Mesothelial cell of epicardium (in vitro differentiated cells): ENCODE data around the gene RNF224. TPM values are rescaled to one million over a fixed set of nuclear protein-coding genes. Genes with fewer than 3 reads are reported as not detected.

ENCODE experiments used
- DNase-seq, 2 experiments: peaks; one replicate each; pipeline ENCODE4 v3.0.0; 2021; ENCODE audit warnings: low spot score in 2 of 2; ENCODE audit not compliant: unreplicated experiment in 2 of 2
- H3K27ac Mint-ChIP-seq: 2 replicates; pipeline ENCODE4 v1.8.0; 2021; ENCODE audit warnings: mixed read lengths
- H3K27me3 Mint-ChIP-seq: 2 replicates; pipeline ENCODE4 v1.8.0; 2021; ENCODE audit warnings: low read depth, mixed read lengths
- H3K36me3 Mint-ChIP-seq: 2 replicates; pipeline ENCODE4 v1.8.0; 2021; ENCODE audit warnings: mixed read lengths
- H3K4me1 Mint-ChIP-seq: 2 replicates; pipeline ENCODE4 v1.8.0; 2021; ENCODE audit warnings: mixed read lengths
- H3K4me3 Mint-ChIP-seq: 2 replicates; pipeline ENCODE4 v1.8.0; 2021; ENCODE audit warnings: mild to moderate bottlenecking, moderate library complexity, mixed read lengths
- H3K9me3 Mint-ChIP-seq: 2 replicates; pipeline ENCODE4 v1.8.0; 2021; ENCODE audit warnings: mixed read lengths
- CTCF ChIP-seq: fragments of 200-600 bp; sonication (generic); IDR thresholded peaks from one replicate; pipeline ENCODE4 v1.5.0; 2021; ENCODE audit warnings: antibody characterized with exemption; ENCODE audit not compliant: unreplicated experiment
- total RNA-seq: library from RNA; stranded (reverse); gene quantifications from 3 replicates; pipeline ENCODE4 v1.2.1, GENCODE V29; 2021

Gene RNF224
- total RNA-seq, 1 donor from 2014 or later, result 0.16 TPM

DNA sequence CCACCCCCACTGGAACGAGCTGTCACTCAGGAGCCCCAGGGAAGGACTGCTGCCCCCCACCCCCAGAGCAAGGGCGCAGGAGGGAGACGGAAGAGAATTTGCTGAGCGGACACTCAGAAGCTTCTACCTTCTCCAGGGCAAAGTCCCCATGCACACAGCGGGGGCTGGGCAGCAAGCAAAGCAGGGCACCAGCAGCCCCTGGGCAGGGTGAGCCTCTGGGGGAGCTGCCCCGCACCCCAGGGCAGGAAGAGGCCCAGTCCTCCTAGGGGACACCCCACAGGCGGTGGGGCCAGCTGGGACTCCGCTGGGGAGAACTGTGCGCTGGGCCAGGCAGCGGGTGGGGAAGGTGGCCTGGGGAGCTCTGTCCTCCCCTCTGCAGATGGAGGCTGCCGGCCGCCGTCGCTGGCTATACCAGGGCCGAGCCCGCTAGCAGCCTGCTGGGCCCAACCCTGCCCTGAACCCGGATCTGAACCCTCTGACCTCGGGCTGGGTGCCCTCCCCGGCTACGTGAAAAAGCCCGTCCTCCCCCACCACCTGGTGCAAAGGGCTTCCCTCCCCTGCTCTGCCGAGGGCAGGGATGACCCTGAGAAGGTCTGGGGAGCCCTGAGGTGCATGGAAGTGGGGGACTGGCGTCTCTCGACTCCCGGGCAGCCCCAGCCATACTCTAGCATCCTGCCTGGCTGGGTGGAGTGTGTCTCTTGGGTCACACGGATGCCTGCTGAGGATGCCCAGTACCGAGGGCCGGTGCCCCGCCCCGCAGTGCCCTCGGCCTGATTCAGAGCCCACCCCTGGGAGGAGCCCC is 2.8 kb downstream of the RNF224 start:
- H3K4me1 Mint-ChIP-seq, result peaks cover 7% of the 10 kb centered on the region
- H3K27ac Mint-ChIP-seq, result no peak overlapping the region
- H3K9me3 Mint-ChIP-seq, result no peaks in the 10 kb centered on the region
- H3K27me3 Mint-ChIP-seq, result peaks cover 3% of the 10 kb centered on the region
- H3K36me3 Mint-ChIP-seq, result no peaks in the 10 kb centered on the region
- no peak for TF ChIP-seq CTCF
- no peak for DNase-seq
- no peak overlapping the region for H3K4me3 Mint-ChIP-seq

- TF ChIP-seq CTCF, result no peak
- Mint-ChIP-seq H3K27ac (no peak within 1 kb of the TSS), H3K4me3 (no peak within 1 kb of the TSS), H3K4me1 (peaks cover 9% of the 10 kb centered on the region), H3K36me3 (no peaks in the 10 kb centered on the region), H3K27me3 (peaks cover 3% of the 10 kb centered on the region), H3K9me3 (no peaks in the 10 kb centered on the region)
- DNase-seq, result no peak
Observed at GRCh38 chr9:137230705-137231371, 3.5 kb downstream of the RNF224 start, which contains the start of gene SLC34A3. SLC34A3 (plus strand) TSS chr9:137230901; CDS start chr9:137231703, 802 bp downstream.

- no peak overlapping the region for H3K4me3 Mint-ChIP-seq
- TF ChIP-seq CTCF, result no peak
- peaks cover 3% of the 10 kb centered on the region for H3K27me3 Mint-ChIP-seq
- H3K36me3 Mint-ChIP-seq, result no peaks in the 10 kb centered on the region
- H3K27ac Mint-ChIP-seq, result no peak overlapping the region
- DNase-seq, result no peak
- H3K9me3 Mint-ChIP-seq, result no peaks in the 10 kb centered on the region
- H3K4me1 Mint-ChIP-seq, result peaks cover 7% of the 10 kb centered on the region
Observed at GRCh38 chr9:137231372-137232039, 4.2 kb downstream of the RNF224 start.

GRCh38 chr9:137232101-137232500 is 4.8 kb downstream of the RNF224 start:
- no peak for TF ChIP-seq CTCF
- H3K27ac Mint-ChIP-seq, result no peak overlapping the region
- H3K9me3 Mint-ChIP-seq, result no peaks in the 10 kb centered on the region

DNA sequence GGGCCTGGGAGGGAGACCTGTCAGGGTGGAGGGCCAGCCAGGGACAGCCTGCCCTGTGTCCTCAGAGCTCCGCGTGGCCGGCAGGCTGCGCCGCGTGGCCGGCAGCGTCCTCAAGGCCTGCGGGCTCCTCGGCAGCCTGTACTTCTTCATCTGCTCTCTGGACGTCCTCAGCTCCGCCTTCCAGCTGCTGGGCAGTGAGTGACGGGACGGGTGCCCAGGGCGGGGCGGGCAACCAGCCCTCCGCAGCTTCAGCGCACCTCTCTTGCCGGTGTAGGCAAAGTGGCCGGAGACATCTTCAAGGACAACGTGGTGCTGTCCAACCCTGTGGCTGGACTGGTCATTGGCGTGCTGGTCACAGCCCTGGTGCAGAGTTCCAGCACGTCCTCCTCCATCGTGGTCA is 5.2 kb downstream of the RNF224 start:
- Mint-ChIP-seq H3K4me3 (no peak overlapping the region), H3K9me3 (no peaks in the 10 kb centered on the region), H3K27me3 (peaks cover 2% of the 10 kb centered on the region), H3K36me3 (no peaks in the 10 kb centered on the region), H3K27ac (no peak overlapping the region), H3K4me1 (peaks cover 5% of the 10 kb centered on the region)
- DNase-seq, result no peak
- TF ChIP-seq CTCF, result no peak

More at GRCh38 chr9:137232101-137232500, 4.8 kb downstream of the RNF224 start:
- Mint-ChIP-seq H3K4me3 (no peak overlapping the region), H3K27me3 (peaks cover 3% of the 10 kb centered on the region), H3K4me1 (peaks cover 7% of the 10 kb centered on the region), H3K36me3 (no peaks in the 10 kb centered on the region)
- DNase-seq, result no peak
